ENCODE data around the gene ABCF1.

DNA sequence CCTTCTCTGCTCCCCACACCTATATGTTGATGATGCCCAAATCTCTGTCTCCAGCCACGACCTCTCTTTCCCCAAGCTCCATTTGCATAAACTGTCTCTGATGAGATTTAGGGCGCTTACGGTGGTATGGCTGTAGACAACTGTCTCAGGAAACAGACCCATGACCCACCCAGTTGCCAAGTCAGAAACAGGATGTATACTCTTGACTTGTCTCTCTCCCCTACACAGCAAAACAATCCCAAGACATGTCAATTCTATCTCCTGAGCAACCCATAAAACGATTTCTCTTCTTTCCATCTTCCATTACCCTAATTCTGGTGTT lies 28.9 kb upstream of the ABCF1 start:
- TF ChIP-seq GATA2 (CRISPR knock-in tag; IDR thresholded peaks at IDR 0.05): no peak
- TF ChIP-seq, protein P1, sequence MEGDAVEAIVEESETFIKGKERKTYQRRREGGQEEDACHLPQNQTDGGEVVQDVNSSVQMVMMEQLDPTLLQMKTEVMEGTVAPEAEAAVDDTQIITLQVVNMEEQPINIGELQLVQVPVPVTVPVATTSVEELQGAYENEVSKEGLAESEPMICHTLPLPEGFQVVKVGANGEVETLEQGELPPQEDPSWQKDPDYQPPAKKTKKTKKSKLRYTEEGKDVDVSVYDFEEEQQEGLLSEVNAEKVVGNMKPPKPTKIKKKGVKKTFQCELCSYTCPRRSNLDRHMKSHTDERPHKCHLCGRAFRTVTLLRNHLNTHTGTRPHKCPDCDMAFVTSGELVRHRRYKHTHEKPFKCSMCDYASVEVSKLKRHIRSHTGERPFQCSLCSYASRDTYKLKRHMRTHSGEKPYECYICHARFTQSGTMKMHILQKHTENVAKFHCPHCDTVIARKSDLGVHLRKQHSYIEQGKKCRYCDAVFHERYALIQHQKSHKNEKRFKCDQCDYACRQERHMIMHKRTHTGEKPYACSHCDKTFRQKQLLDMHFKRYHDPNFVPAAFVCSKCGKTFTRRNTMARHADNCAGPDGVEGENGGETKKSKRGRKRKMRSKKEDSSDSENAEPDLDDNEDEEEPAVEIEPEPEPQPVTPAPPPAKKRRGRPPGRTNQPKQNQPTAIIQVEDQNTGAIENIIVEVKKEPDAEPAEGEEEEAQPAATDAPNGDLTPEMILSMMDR (IDR thresholded peaks at IDR 0.05 in 2 of 3, conservative IDR thresholded peaks at IDR 0.05 in 1 of 3; ENCODE audit: insufficient read depth in 2 of 3, low read depth in 1 of 3, low read length in 3 of 3): no peak
- no peak for TF ChIP-seq TAF1 (IDR thresholded peaks at IDR 0.05; ENCODE audit: control insufficient read depth, extremely low read depth, insufficient read depth, low read length, severe bottlenecking)
- TF ChIP-seq FOXA1 (IDR thresholded peaks at IDR 0.05; ENCODE audit: borderline replicate concordance): no peak

All from K562 (cell line).